GM19043 (cell line): Measurements from ENCODE around the gene TLE4.
"Not testable (repeated sequence)": the region's sequence is repeated elsewhere in the genome, so short reads cannot be mapped to it uniquely, and the experiment has no call there.

Experiments
- ATAC-seq: cut with Tn5 transposase; IDR thresholded peaks from one replicate; pipeline ENCODE4 v1.9.1; 2021; ENCODE audit warnings: low read depth; ENCODE audit not compliant: unreplicated experiment

Gene TLE4

GRCh38 chr9:79571309-79572031, at the start of gene TLE4:
Gene TLE4 (plus strand): TSS chr9:79571965. CDS start chr9:79572791, 826 bp downstream.
- peak; percentile 75 for ATAC-seq

GRCh38 chr9:79522793-79523192, 49.0 kb upstream of the TLE4 start:
- no peak for ATAC-seq

- no peak for ATAC-seq
Measured at GRCh38 chr9:79524266-79524665, 47.5 kb upstream of the TLE4 start.

GRCh38 chr9:79526149-79526672, 45.6 kb upstream of the TLE4 start:
- no peak for ATAC-seq

- ATAC-seq: no peak
Measured at GRCh38 chr9:79535534-79535933, 36.2 kb upstream of the TLE4 start.

GRCh38 chr9:79537838-79538237, 33.9 kb upstream of the TLE4 start:
- no peak for ATAC-seq

GRCh38 chr9:79542735-79543620, 28.8 kb upstream of the TLE4 start:
- ATAC-seq: no peak

GRCh38 chr9:79544375-79544774, 27.4 kb upstream of the TLE4 start:
- ATAC-seq: not testable (repeated sequence)

GRCh38 chr9:79551586-79551985, 20.2 kb upstream of the TLE4 start:
- no peak for ATAC-seq

- no peak for ATAC-seq
Measured at GRCh38 chr9:79551994-79552393, 19.8 kb upstream of the TLE4 start.

- no peak for ATAC-seq
Measured at GRCh38 chr9:79555474-79556089, 16.2 kb upstream of the TLE4 start.

GRCh38 chr9:79559495-79560181, 12.1 kb upstream of the TLE4 start:
- ATAC-seq: no peak

GRCh38 chr9:79562749-79563386, 8.9 kb upstream of the TLE4 start:
- no peak for ATAC-seq

GRCh38 chr9:79564105-79564504, 7.7 kb upstream of the TLE4 start:
- no peak for ATAC-seq

GRCh38 chr9:79565245-79565644, 6.5 kb upstream of the TLE4 start:
- ATAC-seq: peak; percentile 93

- ATAC-seq: no peak
Measured at GRCh38 chr9:79567671-79568098, 4.1 kb upstream of the TLE4 start.

- ATAC-seq: no peak
Measured at GRCh38 chr9:79568337-79569101, 3.2 kb upstream of the TLE4 start.

- no peak for ATAC-seq
Measured at GRCh38 chr9:79569814-79570447, 1.8 kb upstream of the TLE4 start.
